Cardiac fibroblast (primary cell): ENCODE data around the gene LETMD1.

Experiments used
- DNase-seq, 2 donors: peaks; one replicate each; pipeline versions ENCODE4 v3.0.0 to v3.0.0-alpha.2; 2010; ENCODE audit warnings: low read depth in 2 of 2
- H3K4me3 ChIP-seq, 2 donors: replicated peaks in 1 of 2; 1 replicate in 1 of 2; 2 replicates in 1 of 2; pipeline ENCODE4 v1.5.1; 2011; ENCODE audit warnings: low read depth in 2 of 2, low read length in 2 of 2, mild to moderate bottlenecking in 2 of 2, moderate library complexity in 1 of 2
- TF ChIP-seq, protein P1 (sequence below): IDR thresholded peaks from one replicate; pipeline ENCODE4 v1.5.1; 2011; ENCODE audit warnings: low read depth, mild to moderate bottlenecking, low read length, inconsistent platforms

Gene LETMD1

DNA sequence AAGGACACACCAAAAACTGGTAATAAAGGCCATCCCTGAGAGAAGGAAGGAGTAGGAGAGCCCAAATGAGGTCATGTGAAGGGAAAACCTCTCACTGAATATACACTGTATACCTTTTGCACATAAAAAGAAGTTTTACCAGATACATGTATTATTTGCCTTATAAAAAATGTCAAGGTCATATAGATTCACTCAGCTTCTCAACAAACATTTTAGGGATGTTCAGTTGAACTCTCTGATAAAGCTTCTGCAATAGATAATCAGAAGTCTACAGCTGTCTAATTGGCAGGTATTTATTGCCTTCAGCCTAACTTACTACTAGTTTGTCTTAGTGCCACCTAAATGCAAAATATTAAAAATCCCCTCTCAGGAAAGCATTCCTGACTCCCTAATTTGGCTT lies 30.7 kb upstream of the LETMD1 start:
- H3K4me3 ChIP-seq, result no peak overlapping the region
- no peak for DNase-seq
- TF ChIP-seq, protein P1, sequence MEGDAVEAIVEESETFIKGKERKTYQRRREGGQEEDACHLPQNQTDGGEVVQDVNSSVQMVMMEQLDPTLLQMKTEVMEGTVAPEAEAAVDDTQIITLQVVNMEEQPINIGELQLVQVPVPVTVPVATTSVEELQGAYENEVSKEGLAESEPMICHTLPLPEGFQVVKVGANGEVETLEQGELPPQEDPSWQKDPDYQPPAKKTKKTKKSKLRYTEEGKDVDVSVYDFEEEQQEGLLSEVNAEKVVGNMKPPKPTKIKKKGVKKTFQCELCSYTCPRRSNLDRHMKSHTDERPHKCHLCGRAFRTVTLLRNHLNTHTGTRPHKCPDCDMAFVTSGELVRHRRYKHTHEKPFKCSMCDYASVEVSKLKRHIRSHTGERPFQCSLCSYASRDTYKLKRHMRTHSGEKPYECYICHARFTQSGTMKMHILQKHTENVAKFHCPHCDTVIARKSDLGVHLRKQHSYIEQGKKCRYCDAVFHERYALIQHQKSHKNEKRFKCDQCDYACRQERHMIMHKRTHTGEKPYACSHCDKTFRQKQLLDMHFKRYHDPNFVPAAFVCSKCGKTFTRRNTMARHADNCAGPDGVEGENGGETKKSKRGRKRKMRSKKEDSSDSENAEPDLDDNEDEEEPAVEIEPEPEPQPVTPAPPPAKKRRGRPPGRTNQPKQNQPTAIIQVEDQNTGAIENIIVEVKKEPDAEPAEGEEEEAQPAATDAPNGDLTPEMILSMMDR, result no peak

DNA sequence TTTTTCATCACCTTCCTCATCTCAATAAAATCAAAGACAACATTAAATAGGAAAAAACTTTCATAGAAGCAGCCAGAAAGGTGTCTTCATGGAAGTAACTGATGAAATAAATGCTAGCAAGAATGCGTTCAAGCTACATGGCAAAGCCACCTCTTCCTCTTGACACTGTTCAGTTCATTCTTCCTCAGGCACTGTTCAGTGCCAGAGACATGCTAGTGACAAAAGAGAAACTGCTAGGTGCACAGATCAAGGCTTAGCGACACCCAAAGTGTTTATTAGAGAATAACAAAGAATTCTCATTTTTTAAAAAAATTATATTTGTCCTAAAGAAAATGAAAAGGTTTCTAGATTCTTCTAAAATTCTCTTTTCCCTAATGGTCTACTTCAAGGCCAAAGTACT lies 29.2 kb upstream of the LETMD1 start:
- TF ChIP-seq, protein P1, result no peak
- H3K4me3 ChIP-seq, result no peak overlapping the region
- DNase-seq, result no peak

DNA sequence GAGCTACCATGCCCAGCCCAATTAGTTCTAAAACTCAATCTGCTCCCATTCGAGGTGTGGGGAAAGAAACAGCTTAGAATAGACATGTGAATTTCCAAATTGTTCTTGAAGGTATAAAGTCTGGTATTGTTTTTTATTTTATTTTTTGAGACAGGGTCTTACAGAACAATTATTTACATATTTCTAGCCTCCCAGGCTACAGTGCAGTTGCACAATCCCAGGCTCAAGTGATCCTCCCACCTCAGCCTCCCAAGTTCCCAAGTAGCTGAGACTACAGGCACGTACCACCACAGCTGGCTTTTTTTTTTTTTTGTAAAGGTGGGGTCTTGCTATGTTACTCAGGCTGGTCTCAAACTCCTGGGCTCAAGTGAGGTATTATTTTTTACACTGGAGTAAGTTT lies 28.2 kb upstream of the LETMD1 start:
- TF ChIP-seq, protein P1, result no peak
- DNase-seq, result no peak
- H3K4me3 ChIP-seq, result no peak overlapping the region

DNA sequence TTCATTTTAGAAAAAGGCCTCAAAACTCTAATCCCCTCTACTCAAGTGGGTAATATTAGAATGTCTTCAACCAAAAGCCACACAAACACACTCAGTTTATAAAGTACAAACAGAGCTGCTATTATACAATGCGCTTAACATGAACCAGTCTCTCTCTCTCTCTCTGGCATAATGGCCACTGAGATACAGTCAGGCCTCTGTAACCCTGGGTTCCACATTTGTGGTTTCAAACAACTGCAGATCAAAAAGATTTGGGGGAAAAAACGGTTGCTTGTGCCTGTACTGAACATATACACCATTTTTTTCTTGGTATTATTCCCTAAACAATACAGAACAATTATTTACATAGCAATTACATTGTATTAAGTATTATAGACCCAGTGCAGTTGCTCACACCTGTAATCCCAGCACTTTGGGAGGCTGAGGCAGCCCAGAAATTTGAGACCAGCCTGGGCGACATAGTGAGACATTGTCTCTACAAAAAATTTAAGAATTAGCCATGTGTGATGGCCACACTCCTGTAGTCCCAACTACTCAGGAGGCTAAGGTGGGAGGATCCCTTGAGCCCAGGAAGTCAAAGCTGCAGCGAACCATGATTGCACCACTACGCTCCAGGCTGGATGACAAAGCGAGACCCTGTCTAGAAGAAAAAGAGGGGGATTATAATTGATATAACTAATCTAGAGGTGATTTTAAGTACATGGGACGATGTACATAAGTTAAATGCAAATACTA lies 27.5 kb upstream of the LETMD1 start:
- TF ChIP-seq, protein P1, result no peak
- no peak for DNase-seq
- no peak overlapping the region for H3K4me3 ChIP-seq

DNA sequence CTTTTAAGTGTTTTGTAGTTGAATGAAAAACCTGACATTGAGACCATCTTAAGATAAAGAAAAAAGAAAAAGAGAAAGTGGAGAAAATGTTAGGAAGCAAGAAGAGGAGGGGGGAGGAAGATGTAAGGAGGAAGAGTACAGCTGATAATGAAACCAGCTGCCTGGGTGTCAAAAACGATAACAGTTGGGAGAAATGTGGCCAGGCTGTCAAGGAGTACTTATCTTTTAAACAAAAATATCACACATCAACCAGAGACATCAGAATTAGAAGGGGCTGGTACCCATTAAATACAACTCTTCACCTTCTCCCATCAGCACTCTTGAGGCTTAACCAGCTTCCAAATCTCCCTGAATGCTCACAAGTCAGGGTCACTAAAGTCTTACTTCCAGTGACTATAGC lies 26.4 kb upstream of the LETMD1 start:
- DNase-seq, result no peak
- TF ChIP-seq, protein P1, result no peak
- H3K4me3 ChIP-seq, result no peak overlapping the region

DNA sequence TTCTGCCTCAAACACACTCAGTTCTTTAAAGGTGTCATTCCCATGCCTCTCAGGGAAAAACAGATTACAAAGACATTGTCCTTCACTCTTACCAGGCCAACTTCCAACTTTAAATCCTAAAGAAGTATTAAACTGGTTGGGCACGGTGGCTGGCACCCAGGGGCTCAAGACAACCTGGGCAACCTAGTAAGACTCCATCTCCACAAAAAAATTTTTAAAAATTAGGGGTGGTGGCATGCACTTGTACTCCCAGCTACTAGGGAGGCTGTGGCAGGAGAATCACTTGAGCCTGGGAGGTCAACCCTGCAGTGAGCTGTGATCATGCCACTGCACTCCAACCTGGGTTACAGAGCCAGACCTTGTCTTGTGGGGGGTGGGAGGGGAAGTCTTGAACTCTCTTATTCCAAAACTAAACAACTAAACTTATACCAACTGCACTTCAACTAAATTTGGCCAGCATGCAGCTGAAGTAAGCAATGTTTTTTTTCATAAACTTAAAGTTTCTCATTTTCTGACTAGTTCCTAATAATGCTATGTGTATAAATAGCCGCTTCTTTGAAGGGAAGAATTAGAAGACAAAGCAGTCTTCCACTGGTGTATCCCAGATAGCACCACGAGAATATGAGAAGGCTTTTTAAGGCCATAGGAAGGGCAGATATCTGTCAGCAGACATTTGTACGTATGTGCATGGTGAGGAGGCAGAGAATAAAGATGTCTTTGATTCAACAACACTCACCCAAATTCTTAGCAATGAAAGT lies 24.3 kb upstream of the LETMD1 start:
- TF ChIP-seq, protein P1, result no peak
- peak overlapping the region; percentile 14 to 84 for H3K4me3 ChIP-seq

More for the DNA sequence above, 24.3 kb upstream of the LETMD1 start:
- peak in 1 of 2 donors; percentile 16 for DNase-seq
